Measurements from ENCODE around the gene SKP1.

Gene SKP1

DNA sequence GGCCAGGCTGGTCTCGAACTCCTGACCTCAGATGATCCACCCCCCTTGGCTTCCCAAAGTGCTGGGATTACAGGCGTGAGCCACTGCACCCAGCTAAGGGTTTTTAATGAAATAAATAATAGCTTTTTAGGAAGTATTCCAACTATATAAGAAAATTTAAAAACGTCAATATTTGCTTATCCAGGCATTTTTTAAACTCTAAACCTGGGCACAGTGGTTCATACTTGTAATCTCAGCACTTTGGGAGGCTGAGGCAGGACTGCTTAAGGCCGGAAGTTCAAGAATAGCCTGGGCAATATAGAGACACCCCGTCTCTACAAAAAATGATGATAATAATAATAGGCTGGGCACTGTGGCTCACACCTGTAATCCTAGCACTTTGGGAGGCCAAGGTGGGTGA, 14.2 kb downstream of the SKP1 start:
- Histone ChIP-seq H3K27me3 (ENCODE audit: control insufficient read depth, low read length) (no peaks in the 10 kb centered on the region), H3K79me2 (ENCODE audit: control insufficient read depth, low read length) (peaks cover 27% of the 10 kb centered on the region), H3K4me3 (ENCODE audit: low read length) (no peak overlapping the region), H3K9me2 (replicated peaks; ENCODE audit: control insufficient read depth, low read length) (no peaks in the 10 kb centered on the region), H4K20me1 (ENCODE audit: control insufficient read depth, insufficient read depth, low read depth, low read length) (no peaks in the 10 kb centered on the region), H3K27ac (ENCODE audit: low read depth, low read length) (no peak overlapping the region), H3K9me3 (ENCODE audit: control insufficient read depth, insufficient read depth, low read length) (peaks cover 6% of the 10 kb centered on the region; the same call in 1 of the 2 replicates), H3F3A (ENCODE audit: control insufficient read depth, insufficient read depth) (no peaks in the 10 kb centered on the region), H3K36me3 (ENCODE audit: control insufficient read depth, low read length) (peaks cover 93% of the 10 kb centered on the region), H3K4me1 (ENCODE audit: control insufficient read depth, low read length) (no peaks in the 10 kb centered on the region), H3K4me2 (ENCODE audit: low read length) (no peak overlapping the region)
- TF ChIP-seq EZH2phosphoT487 (IDR thresholded peaks at IDR 0.05; ENCODE audit: borderline replicate concordance, low read length) (no peak), CTCF (IDR thresholded peaks at IDR 0.05; ENCODE audit: low read depth, low read length, poor library complexity, severe bottlenecking) (no peak)

DNA sequence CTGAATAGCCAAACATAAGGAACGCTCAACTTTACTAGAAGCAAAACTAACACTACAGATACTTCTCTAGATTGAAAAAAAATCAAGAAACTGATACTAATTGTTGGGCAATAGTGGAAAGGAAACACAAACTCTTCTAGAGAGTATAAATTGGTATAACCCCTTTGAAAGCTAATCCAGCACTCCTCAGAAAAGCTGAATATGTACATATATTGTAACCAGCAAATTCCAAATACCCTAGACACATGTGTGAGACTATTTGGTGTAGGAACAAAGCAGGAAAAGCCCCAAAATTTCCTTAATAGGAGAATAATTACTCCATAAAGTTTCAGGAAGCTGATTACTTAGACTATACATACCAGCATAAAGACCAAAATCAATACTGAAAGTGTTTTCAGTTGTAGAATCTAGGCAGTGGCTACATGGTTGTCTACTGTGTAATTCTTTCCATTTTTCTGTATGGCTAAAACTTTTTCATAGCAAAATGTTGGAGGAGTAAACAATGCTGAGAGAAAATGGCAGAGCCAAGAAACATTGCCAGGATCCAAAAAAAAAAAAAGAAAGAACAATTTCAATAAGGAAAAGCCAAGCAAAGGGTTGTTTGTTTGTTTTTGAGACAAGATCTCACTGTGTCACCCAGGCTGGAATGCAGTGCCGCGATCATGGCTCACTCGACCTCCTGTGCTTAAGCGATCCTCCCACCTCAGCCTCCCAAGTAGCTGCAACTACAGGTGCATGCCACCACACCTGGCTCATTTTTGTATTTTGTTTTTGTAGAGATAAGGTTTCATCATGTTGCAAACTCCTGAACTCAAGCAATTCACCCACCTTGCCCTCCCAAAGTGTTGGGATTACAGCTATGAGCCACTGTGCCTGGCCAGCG, 15.0 kb downstream of the SKP1 start:
- Histone ChIP-seq H3K4me1 (ENCODE audit: control insufficient read depth, low read length) (no peaks in the 10 kb centered on the region), H3K9me3 (ENCODE audit: control insufficient read depth, insufficient read depth, low read length) (peaks cover 6% of the 10 kb centered on the region; the same call in 1 of the 2 replicates), H3K27ac (ENCODE audit: low read depth, low read length) (no peak overlapping the region), H3K36me3 (ENCODE audit: control insufficient read depth, low read length) (peaks cover 90% of the 10 kb centered on the region), H3K9me2 (replicated peaks; ENCODE audit: control insufficient read depth, low read length) (no peaks in the 10 kb centered on the region), H3K4me3 (ENCODE audit: low read length) (no peak overlapping the region), H4K20me1 (ENCODE audit: control insufficient read depth, insufficient read depth, low read depth, low read length) (no peaks in the 10 kb centered on the region), H3F3A (ENCODE audit: control insufficient read depth, insufficient read depth) (no peaks in the 10 kb centered on the region), H3K4me2 (ENCODE audit: low read length) (no peak overlapping the region), H3K27me3 (ENCODE audit: control insufficient read depth, low read length) (no peaks in the 10 kb centered on the region), H3K79me2 (ENCODE audit: control insufficient read depth, low read length) (peaks cover 23% of the 10 kb centered on the region)
- TF ChIP-seq EZH2phosphoT487 (IDR thresholded peaks at IDR 0.05; ENCODE audit: borderline replicate concordance, low read length) (no peak), CTCF (IDR thresholded peaks at IDR 0.05; ENCODE audit: low read depth, low read length, poor library complexity, severe bottlenecking) (no peak)

- H3K27me3 ChIP-seq (ENCODE audit: control insufficient read depth, low read length), result no peaks in the 10 kb centered on the region
- no peak overlapping the region for H3K4me3 ChIP-seq (ENCODE audit: low read length)
- peaks cover 5% of the 10 kb centered on the region; the same call in 1 of the 2 replicates for H3K79me2 ChIP-seq (ENCODE audit: control insufficient read depth, low read length)
- TF ChIP-seq CTCF (IDR thresholded peaks at IDR 0.05; ENCODE audit: low read depth, low read length, poor library complexity, severe bottlenecking) (no peak), EZH2phosphoT487 (IDR thresholded peaks at IDR 0.05; ENCODE audit: borderline replicate concordance, low read length) (no peak)
- H4K20me1 ChIP-seq (ENCODE audit: control insufficient read depth, insufficient read depth, low read depth, low read length), result peaks cover 13% of the 10 kb centered on the region; the same call in 1 of the 2 replicates
- no peaks in the 10 kb centered on the region for H3K9me3 ChIP-seq (ENCODE audit: control insufficient read depth, insufficient read depth, low read length)
- no peak overlapping the region for H3K4me2 ChIP-seq (ENCODE audit: low read length)
- H3K4me1 ChIP-seq (ENCODE audit: control insufficient read depth, low read length), result no peaks in the 10 kb centered on the region
- no peaks in the 10 kb centered on the region; the same call in 1 of the 2 replicates for H3F3A ChIP-seq (ENCODE audit: control insufficient read depth, insufficient read depth)
- H3K36me3 ChIP-seq (ENCODE audit: control insufficient read depth, low read length), result peaks cover 89% of the 10 kb centered on the region
- no peak overlapping the region for H3K27ac ChIP-seq (ENCODE audit: low read depth, low read length)
- H3K9me2 ChIP-seq (replicated peaks; ENCODE audit: control insufficient read depth, low read length), result no peaks in the 10 kb centered on the region
Measured at GRCh38 chr5:134153657-134154056, 23.1 kb downstream of the SKP1 start.

Measured in DOHH2 (cell line).